Spleen (tissue), 11 donors: ENCODE data around the gene SSUH2. TPM values are rescaled to one million over a fixed set of nuclear protein-coding genes. Genes with fewer than 3 reads are reported as not detected.

ENCODE experiments used
- DNase-seq: peaks from one replicate; pipeline ENCODE4 v3.0.0-alpha.2; 2020
- H3K27ac ChIP-seq, 8 donors: fragments of 200-600 bp; sonication (generic) in 7 of 8; 1 replicate in 4 of 8; 2 replicates in 4 of 8; pipeline versions ENCODE4 v1.5.0 to v1.8.0; 2016 to 2021; ENCODE audit warnings: inconsistent platforms in 4 of 8, mild to moderate bottlenecking in 4 of 8, moderate library complexity in 1 of 8
- H3K27me3 ChIP-seq, 7 donors: fragments of 200-600 bp; sonication (generic) in 6 of 7; replicated peaks in 1 of 7; 1 replicate in 4 of 7; 2 replicates in 3 of 7; pipeline versions ENCODE4 v1.5.0 to v1.8.0; 2016 to 2021; ENCODE audit warnings: inconsistent platforms in 3 of 7, mild to moderate bottlenecking in 1 of 7
- H3K36me3 ChIP-seq, 6 donors: fragments of 200-600 bp; sonication (generic) in 5 of 6; 1 replicate in 4 of 6; 2 replicates in 2 of 6; pipeline versions ENCODE4 v1.5.0 to v1.8.0; 2016 to 2021; ENCODE audit warnings: inconsistent platforms in 2 of 6
- H3K4me1 ChIP-seq, 6 donors: fragments of 200-600 bp; sonication (generic) in 5 of 6; 1 replicate in 3 of 6; 2 replicates in 3 of 6; pipeline versions ENCODE4 v1.5.0 to v1.8.0; 2016 to 2021; ENCODE audit warnings: inconsistent platforms in 3 of 6
- H3K4me3 ChIP-seq, 8 donors: fragments of 200-600 bp; sonication (generic) in 7 of 8; 1 replicate in 4 of 8; 2 replicates in 4 of 8; pipeline versions ENCODE4 v1.5.0 to v1.8.0; 2016 to 2021; ENCODE audit warnings: inconsistent platforms in 4 of 8, mild to moderate bottlenecking in 4 of 8, moderate library complexity in 2 of 8
- H3K9me3 ChIP-seq, 8 donors: fragments of 200-600 bp; sonication (generic) in 7 of 8; 1 replicate in 4 of 8; 2 replicates in 4 of 8; pipeline versions ENCODE4 v1.5.0 to v1.8.0; 2016 to 2021; ENCODE audit warnings: inconsistent platforms in 4 of 8
- CTCF ChIP-seq, 11 experiments: fragments of 200-600 bp in 7 of 11; fragments of 450-650 bp in 4 of 11; sonication (generic) in 4 of 11; IDR thresholded peaks in 8 of 11; conservative IDR thresholded peaks in 3 of 11; 1 replicate in 7 of 11; 2 replicates in 4 of 11; pipeline versions ENCODE4 v1.4.0 to v1.8.0; 2016 to 2021; ENCODE audit warnings: antibody characterized with exemption in 11 of 11, inconsistent platforms in 4 of 11, mild to moderate bottlenecking in 1 of 11
- POLR2A ChIP-seq, 3 donors: fragments of 450-650 bp; IDR thresholded peaks; one replicate each; pipeline ENCODE4 v1.5.1; 2017; ENCODE audit warnings: antibody characterized with exemption in 3 of 3, mild to moderate bottlenecking in 1 of 3
- POLR2AphosphoS5 ChIP-seq, 3 donors: sonication (generic); formaldehyde crosslinking; IDR thresholded peaks; one replicate each; pipeline ENCODE4 v1.5.1; 2017; ENCODE audit warnings: antibody characterized with exemption in 3 of 3
- WGBS, 5 donors: extraction: QIAGEN DNeasy Blood & Tissue Kit in 3 of 5; methylation state at CpG; one replicate each; pipeline versions ENCODE4 v1.1.5 to v1.1.7; 2013 to 2018; 5-methylcytosine and 5-hydroxymethylcytosine counted together
- intact Hi-C: fragments of 100-400 bp; cut with DNase I; formaldehyde crosslinking; loops from one replicate; pipeline ENCODE4 v1.15.0; 2023; ENCODE audit warnings: low total_unique reads
- polyA plus RNA-seq, 3 donors: library from polyadenylated mRNA; stranded (reverse); fragments of 200-250 nt; gene quantifications; one replicate each; pipeline ENCODE4 v1.2.1, GENCODE V29; 2013
- total RNA-seq, 7 donors: library from RNA; depleted of rRNA in 3 of 7; stranded (reverse); fragments of >200 nt in 3 of 7; fragmentation: NEBNext Ultra II Directional in 4 of 7; extraction: Animal tissue kit (Norgen Biotek cat#: 25700) in 4 of 7; gene quantifications; one replicate each; pipeline versions ENCODE4 v1.1.0 to v1.2.1, GENCODE V29; 2016 to 2021
- donor health status: healthy with polysubstance abuse.
- donor health status: DM: no; HTN: no; CAD: no; lungs with moderate emphysema.
- donor health status: DM: no; HTN: no; CAD: no.
- donor health status: Bipolar disorder and iron deficiency.
- donor health status: healthy.
- donor health status: DM: no; HTN: no; CAD: no.
- donor health status: DM: yes; HTN: yes; CAD: no.

SSUH2 gene
- total and polyA plus RNA-seq, 10 donors: 0.94 to 4.5 (median 1.7) TPM

GRCh38 chr3:8668216-8668615 lies 23.6 kb upstream of the SSUH2 start:
- Histone ChIP-seq H3K4me3 (no peak overlapping the region), H3K27ac (no peak overlapping the region), H3K36me3 (no peaks in the 10 kb centered on the region), H3K27me3 (no peaks in the 10 kb centered on the region), H3K4me1 (no peaks in the 10 kb centered on the region), H3K9me3 (no peaks in the 10 kb centered on the region)
- TF ChIP-seq POLR2A (IDR thresholded peaks at IDR 0.05): no peak
- no peak for TF ChIP-seq CTCF (IDR thresholded peaks at IDR 0.05 in 8 of 11, conservative IDR thresholded peaks at IDR 0.05 in 3 of 11)
- TF ChIP-seq POLR2AphosphoS5 (IDR thresholded peaks at IDR 0.05): no peak
- intact Hi-C loops: no loop called here
- DNase-seq: no peak

GRCh38 chr3:8667463-8668091 lies 23.0 kb upstream of the SSUH2 start:
- Histone ChIP-seq H3K27me3 (no peaks in the 10 kb centered on the region), H3K9me3 (no peaks in the 10 kb centered on the region), H3K4me1 (no peaks in the 10 kb centered on the region), H3K4me3 (no peak overlapping the region), H3K27ac (no peak overlapping the region), H3K36me3 (no peaks in the 10 kb centered on the region)
- 74 to 91% (median 85%) methylated on average over 6 of the region's 6 CpGs for WGBS, 5 donors
- TF ChIP-seq POLR2AphosphoS5 (IDR thresholded peaks at IDR 0.05) (no peak), POLR2A (IDR thresholded peaks at IDR 0.05) (no peak), CTCF (IDR thresholded peaks at IDR 0.05 in 8 of 11, conservative IDR thresholded peaks at IDR 0.05 in 3 of 11) (no peak)
- intact Hi-C loops: no loop called here
- no peak for DNase-seq

GRCh38 chr3:8665407-8665896 lies 20.9 kb upstream of the SSUH2 start:
- WGBS, 5 donors: 15 to 31% (median 28%) methylated on average over 4 of the region's 4 CpGs
- intact Hi-C loops: no loop called here

More at GRCh38 chr3:8665407-8665896, 20.9 kb upstream of the SSUH2 start:
- no peaks in the 10 kb centered on the region for H3K9me3 ChIP-seq
- no peaks in the 10 kb centered on the region for H3K27me3 ChIP-seq
- no peaks in the 10 kb centered on the region for H3K4me1 ChIP-seq
- H3K27ac ChIP-seq: no peak overlapping the region
- H3K4me3 ChIP-seq: no peak overlapping the region
- DNase-seq: no peak
- H3K36me3 ChIP-seq: no peaks in the 10 kb centered on the region
- TF ChIP-seq POLR2AphosphoS5 (IDR thresholded peaks at IDR 0.05) (no peak), POLR2A (IDR thresholded peaks at IDR 0.05) (no peak), CTCF (IDR thresholded peaks at IDR 0.05 in 8 of 11, conservative IDR thresholded peaks at IDR 0.05 in 3 of 11) (no peak)
